SK-MEL-5 (cell line): ENCODE data around the gene ZNF473. TPM values are rescaled to one million over a fixed set of nuclear protein-coding genes. Genes with fewer than 3 reads are reported as not detected.
"Not testable (repeated sequence)": the region's sequence is repeated elsewhere in the genome, so short reads cannot be mapped to it uniquely, and the experiment has no call there.

Source experiments
- DNase-seq: peaks from one replicate; pipeline ENCODE4 v3.0.0-alpha.2; 2016; ENCODE audit warnings: low read depth, low spot score
- in situ Hi-C: cut with HindIII; loops from 2 replicates; pipeline ENCODE4 v1.10.0; 2016; ENCODE audit warnings: low sequenced_read_pairs, high pct_unique_total_duplicates, low pct_unique_long_range_greater_than_20kb
- total RNA-seq: library from RNA; depleted of rRNA; stranded (reverse); fragments of >200 nt; shearing (Covaris generic); gene quantifications from 2 replicates; pipeline ENCODE4 v1.2.3, GENCODE V29; 2014

ZNF473 gene
- total RNA-seq, 1 experiment from 2014 or later: 11.1 TPM

DNA sequence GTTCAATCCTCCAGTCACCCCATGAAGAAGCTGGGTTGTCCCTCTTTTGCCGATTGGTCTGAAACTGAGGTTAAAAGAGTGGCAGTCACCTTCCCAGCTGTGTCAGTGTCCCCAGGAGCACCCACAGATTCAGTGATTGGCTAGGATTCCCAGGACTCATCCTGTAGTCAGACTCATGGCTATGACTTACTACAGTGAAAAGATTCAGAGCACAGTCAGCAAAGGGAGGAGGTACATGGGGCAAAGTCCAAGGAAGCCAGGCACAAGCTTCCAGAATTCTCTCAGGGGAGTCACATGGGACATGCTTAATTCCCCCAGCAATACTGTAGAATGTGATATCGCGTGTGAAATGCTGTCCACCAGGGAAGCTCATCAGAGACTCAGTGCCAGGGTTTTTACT, 14.2 kb downstream of the ZNF473 start:
- in situ Hi-C loops: no loop called here
- DNase-seq: no peak

GRCh38 chr19:50040967-50041366, 15.2 kb downstream of the ZNF473 start:
- DNase-seq: no peak
- in situ Hi-C loops: no loop called here

DNA sequence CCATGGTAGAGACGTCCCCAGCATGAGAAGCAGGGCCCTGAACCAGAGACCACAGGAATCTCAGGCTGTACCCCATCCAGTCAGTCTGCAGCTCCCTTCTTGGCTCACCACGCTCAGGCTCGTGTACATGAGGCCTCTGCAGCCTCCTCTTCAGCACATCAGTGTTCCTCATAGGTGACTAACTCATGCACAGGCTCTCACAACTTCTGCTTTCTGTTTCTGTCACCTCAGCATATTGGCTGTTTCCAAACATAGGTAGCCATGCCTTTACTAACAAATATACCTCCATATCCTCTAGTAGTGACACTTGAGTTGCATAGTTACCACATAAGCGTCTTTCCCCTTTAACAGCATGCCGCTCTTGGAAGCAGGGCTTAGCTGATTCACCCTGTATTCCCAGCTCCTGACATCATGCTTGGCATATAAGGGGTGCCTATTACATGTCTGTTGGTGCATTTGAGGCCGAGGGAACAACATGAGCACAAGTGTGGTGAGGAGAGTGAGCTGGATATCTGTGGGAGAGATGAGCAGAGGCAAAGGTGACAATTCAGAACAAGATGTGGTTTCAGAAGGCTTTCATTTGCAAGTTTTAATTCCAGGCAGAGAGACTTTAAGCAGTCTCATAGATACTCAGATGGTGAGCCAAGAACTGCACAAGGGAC, 16.7 kb downstream of the ZNF473 start:
- DNase-seq: no peak
- in situ Hi-C loops: no loop called here

DNA sequence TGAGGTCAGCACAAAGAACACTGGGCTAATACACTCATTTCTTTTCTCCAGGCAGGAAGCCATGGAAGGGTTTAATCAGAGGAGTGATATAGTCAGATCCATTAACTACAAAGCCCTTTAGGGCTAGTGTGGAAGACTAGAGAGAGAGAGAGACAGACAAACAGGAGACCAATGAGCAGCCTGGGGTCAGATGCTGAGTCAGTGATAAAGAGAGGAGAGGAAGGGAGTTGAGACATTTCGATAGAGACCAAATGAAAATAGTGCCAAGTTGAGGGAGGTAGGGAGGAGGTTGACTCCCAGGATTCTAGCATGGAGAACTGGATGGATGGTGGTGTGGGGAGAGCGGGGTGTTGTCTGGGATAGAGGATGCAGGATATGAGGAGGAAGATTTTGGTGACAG, 18.2 kb downstream of the ZNF473 start:
- in situ Hi-C loops: no loop called here
- DNase-seq: no peak

DNA sequence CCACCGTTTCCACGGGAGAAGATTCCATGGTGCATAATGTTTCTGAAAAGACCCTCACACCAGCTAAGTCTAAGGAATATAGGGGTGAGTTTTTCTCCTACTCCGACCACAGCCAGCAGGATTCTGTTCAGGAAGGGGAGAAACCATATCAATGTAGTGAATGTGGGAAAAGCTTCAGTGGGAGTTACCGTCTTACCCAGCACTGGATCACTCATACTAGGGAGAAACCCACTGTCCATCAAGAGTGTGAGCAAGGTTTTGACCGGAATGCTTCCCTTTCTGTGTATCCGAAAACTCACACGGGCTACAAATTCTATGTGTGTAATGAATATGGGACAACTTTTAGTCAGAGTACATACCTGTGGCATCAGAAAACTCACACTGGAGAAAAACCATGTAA, 19.1 kb downstream of the ZNF473 start:
- in situ Hi-C loops: no loop called here

GRCh38 chr19:50046649-50047503, 21.1 kb downstream of the ZNF473 start:
- in situ Hi-C loops: no loop called here
- peak; percentile 64 for DNase-seq

More for the DNA sequence above, 19.1 kb downstream of the ZNF473 start:
- no peak for DNase-seq

DNA sequence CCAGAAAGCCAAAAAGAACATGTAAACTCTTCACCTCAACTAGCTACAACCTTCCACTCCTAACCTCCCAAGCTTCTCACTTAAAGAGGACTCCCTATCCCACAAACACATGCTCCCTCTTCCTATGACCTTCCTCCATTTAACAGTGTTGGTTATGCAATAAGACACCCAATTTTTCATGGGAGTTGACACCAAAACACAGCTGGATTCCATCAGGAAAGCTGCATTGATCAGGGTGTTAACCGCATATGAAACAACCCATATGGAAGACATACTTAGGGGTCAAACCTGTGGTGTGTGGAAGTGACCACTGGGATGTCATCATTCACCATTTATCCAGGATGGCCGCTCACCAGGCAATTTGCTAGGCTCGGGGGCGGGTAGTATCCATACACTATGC, 21.9 kb downstream of the ZNF473 start:
- DNase-seq: no peak

GRCh38 chr19:50050406-50051227, 24.8 kb downstream of the ZNF473 start:
- in situ Hi-C loops: no loop called here
- peak; percentile 89 for DNase-seq

More for the DNA sequence above, 21.9 kb downstream of the ZNF473 start:
- in situ Hi-C loops: no loop called here

DNA sequence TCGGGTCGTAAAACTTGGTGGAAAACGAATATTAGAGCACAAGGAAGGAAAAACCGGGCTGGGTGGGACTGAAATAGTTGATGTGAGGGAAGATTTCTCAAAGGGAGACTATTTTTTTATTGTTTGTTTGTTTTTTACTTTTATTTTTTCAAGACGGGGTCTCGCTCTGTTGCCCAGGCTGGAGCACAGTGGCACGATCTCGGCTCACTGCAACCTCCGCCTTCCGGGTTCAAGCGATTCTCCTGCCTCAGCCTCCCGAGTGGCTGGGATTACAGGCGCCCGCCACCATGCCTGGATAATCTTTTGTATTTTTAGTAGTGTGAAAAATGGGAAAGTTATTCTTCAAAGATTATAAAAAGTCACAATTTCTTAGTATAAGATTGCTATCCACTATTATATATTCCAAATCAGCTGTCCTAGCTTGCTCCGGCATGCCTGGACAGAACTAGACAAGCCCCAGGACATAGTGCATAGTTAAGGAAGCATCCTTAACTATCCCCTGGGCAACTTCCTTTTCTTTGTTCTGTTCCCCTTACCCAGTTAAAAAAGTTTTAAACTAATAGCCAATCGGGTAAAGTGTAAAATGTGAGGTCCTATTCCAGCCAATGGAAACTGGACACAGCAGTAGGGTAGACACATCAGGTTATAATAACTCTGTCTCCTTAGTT, 25.6 kb downstream of the ZNF473 start:
- in situ Hi-C loops, DNase-seq: not testable (repeated sequence)

GRCh38 chr19:50051964-50052363, 26.2 kb downstream of the ZNF473 start:
- in situ Hi-C loops: no loop called here
- DNase-seq: no peak

DNA sequence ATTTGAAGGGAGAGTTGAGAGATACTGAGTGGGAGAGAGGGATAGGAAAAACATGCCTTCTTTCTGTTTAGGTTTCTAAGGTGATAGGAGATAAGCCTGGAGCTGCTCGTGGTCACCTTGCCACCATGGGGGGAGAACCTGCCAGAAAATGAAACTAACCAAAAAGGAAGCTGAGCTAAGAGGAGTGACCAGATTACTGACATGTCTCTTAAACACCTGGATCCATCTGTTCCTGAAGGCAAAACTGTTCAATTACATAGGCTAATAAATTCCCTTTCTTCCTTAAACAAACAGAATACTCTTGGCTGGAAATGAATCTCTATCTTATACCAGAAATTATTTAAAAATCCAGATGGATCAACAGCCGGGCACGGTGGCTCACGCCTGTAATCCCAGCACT, 27.3 kb downstream of the ZNF473 start:
- DNase-seq: no peak
- in situ Hi-C loops: no loop called here

DNA sequence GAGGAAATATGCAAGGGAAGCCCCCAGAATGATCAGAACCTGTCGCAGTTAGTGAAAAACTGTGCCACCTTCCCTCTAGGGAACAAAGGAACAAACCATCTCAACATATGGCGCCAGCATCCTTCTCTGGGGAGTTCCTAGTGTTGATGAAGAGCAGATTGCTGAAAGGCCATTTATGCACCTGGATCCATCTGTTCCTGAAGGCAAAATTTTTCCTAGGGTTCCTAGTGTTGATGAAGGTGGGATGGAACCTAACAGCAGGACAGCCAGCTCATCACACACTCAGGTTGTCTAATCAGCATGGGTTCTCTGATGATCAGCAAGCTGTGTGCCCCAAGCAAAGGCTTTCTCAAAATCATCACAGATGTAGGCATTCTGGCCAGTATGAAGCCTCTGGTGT, 32.6 kb downstream of the ZNF473 start:
- in situ Hi-C loops: no loop called here
- no peak for DNase-seq

DNA sequence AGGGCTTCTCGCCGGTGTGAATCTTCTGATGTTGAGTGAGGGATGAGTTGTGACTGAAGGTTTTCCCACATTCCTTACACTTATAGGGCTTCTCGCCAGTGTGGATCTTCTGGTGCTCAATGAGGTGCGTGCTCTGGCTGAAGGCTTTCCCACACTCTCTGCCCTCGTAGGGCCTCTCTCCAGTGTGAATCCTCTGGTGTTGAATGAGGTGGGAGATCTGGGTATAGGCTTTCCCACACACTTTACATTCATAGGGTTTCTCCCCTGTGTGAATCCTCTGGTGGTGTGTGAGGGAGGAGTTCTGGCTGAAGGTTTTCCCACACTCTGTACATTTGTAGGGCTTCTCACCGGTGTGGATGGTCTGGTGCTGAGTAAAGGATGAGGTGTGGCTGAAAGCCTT, 33.2 kb downstream of the ZNF473 start:
- no peak for DNase-seq
- in situ Hi-C loops: no loop called here

DNA sequence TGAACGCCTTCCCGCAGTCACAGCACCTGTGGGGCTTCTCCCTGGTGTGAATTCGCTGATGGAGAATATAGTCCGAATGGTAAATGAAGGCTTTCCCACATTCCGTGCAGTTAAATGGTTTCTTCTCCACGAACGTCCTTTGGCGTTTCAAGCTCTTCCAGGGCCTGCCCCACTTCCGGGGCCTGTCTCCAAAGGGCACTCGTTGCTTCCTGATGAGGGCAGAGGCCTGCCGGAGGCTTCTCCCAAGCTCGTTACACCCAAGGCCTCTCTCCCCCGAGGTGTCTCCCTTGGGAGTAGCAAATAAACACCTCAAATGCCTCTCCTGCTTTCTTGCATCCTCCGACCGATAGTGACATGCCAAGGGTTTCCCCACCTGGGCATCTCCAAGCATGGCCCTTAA, 34.3 kb downstream of the ZNF473 start:
- DNase-seq: no peak
- in situ Hi-C loops: no loop called here

DNA sequence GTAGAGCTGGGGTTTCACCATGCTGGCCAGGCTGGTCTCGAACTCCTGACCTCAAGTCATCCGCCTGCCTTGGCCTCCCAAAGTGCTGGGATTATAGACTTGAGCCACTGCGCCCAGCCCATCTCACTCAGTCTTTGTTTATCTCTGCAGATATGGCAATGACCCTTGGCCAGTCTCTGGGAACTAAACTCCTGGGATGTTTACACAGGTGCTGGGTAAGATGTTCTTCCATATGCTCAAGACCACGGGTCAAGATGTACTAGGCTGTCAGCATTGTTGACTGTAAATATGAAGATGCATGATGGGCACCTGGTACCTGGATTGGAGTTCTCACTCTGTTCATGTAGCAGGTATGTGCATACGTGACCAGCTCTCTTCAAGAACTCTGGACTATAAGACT, 35.8 kb downstream of the ZNF473 start:
- in situ Hi-C loops: no loop called here
- no peak for DNase-seq

- DNase-seq: no peak
- in situ Hi-C loops: no loop called here
Measured at GRCh38 chr19:50065938-50066337, 40.1 kb downstream of the ZNF473 start.

GRCh38 chr19:50067575-50067974, 41.8 kb downstream of the ZNF473 start:
- no peak for DNase-seq
- in situ Hi-C loops: no loop called here

DNA sequence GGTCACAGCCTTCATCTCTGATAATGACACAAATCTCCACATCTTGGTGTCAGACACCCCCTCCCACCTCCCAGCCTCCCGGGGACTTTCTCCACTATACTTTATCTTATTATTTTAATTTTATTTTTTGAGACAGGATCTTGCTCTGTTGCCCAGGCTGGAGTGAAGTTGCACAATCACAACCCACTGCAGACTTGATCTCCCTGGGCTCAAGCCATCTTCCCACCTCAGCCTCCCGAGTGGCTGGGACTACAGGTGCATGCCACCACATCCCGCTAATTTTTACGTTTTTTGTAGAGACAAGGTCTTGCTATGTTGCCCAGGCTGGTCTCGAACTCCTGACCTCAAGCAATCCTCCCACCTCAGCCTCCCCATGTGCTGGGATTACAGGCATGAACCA, 42.6 kb downstream of the ZNF473 start:
- in situ Hi-C loops, DNase-seq: not testable (repeated sequence)
